Activated gamma-delta T cell treated with Interleukin-2 at 50 U/mL for 16 hours (primary cell): ENCODE results near the gene CASTOR1.

Experiments used
- DNase-seq: peaks from one replicate; pipeline ENCODE4 v3.0.0-alpha.2; 2020

Gene CASTOR1

DNA sequence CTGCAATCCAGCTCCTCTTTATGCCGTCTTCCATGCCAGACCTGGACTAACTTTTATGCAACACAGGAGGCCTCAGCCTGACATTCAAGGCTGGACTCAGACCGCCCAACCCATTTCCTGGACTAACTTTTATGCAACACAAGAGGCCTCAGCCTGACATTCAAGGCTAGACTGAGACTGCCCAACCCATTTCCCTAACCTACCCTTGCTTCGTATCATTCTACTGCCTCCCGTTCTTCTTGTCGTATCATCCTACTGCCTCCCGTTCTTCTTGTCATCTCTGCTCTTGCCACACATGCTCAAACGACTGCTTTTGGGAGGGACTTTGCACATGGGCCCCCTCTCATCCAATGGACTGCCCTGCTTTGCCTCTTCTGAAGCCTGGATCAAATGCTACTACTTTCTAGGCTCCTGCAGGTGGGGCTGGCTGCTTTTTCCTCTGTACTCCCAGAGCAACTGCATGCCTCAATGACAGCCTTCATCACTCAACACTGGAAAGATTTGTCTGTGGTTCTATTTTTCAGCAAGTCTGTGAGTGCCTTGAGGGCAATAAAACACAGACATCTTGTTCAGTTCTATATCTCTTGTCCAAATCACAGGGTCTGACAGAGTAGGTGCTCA is 29.6 kb upstream of the CASTOR1 start:
- no peak for DNase-seq

DNA sequence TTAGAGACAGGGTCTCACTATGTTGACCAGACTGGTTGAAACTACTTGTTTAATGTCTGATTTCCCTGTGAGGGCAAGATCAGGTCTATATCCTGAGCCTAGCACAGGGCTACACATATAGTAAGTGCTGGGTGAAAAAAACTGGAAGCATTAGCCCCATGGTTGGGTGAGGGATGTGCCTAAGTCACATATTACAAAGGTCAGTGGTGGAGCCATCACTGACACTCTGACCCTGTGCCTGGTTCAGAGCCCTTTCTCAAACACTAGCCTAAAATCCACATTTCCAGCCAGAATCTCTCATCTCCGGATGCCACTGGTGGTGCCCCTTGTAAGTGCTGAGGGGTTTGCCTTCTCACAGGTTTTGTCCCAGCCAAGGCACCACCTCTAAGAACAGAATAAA is 28.5 kb upstream of the CASTOR1 start:
- no peak for DNase-seq

- DNase-seq = no peak
Measured at GRCh38 chr22:30315962-30316576, 26.8 kb upstream of the CASTOR1 start.

DNA sequence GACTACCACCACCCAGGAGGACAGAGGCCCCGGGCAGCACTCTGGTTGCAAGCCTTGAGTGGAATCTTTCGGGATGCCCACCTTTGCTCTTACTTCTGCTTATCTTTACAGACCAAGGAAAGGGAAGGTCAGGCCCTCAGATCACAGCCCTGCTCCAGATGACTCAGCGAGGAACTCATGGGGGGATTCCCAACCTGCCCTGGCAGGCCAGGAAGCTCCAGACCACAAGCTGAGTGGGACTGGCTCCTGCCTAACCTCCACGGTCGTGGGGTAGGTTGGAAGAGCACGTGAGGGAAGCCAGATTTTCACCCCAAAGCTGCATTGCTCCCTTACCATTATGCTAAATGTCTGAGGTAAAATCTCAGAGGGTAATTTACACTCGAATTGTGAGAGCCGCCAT is 25.6 kb upstream of the CASTOR1 start:
- DNase-seq = no peak

DNA sequence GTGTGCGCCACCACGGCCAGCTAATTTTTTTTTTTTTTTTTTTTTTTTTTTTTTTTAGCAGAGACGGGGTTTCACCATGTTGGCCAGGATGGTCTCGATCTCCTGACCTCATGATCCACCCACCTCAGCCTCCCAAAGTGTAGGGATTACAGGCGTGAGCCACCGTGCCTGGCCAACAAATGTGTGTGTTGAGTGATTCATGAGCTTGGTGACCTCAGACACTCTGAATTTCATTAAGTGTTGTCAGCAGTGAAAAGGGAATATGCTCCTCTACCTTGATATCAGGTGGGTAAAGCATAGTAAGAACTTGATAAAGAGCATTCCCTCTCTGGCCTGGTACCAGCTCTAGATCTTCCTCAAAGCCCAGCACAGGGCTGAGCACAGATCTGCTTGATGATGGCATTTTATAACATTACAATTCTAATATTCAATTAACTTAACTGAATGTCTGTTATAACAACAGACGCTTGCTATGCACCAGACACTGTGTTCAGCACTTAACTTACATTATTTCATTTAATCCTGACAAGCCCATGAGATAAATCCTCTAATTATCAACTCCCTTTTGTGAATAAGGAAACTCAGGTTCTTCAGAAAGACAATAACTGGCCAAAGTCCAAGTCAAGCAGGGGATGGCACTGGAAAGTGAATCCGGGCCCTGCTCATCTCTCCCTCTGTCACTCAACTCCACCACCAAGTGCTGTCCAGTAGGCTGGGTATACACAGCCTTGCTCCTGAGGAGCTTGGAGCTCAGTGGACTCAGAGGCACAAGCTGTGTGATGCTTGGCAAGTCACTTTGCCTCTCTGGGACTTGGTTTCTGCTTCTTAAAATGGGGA is 24.4 kb upstream of the CASTOR1 start:
- DNase-seq = no peak

GRCh38 chr22:30312053-30312452 is 22.7 kb upstream of the CASTOR1 start:
- no peak for DNase-seq

- no peak for DNase-seq
Measured at GRCh38 chr22:30310881-30311771, 21.8 kb upstream of the CASTOR1 start.

GRCh38 chr22:30309951-30310741 is 20.8 kb upstream of the CASTOR1 start:
- peak; percentile 31 for DNase-seq

DNA sequence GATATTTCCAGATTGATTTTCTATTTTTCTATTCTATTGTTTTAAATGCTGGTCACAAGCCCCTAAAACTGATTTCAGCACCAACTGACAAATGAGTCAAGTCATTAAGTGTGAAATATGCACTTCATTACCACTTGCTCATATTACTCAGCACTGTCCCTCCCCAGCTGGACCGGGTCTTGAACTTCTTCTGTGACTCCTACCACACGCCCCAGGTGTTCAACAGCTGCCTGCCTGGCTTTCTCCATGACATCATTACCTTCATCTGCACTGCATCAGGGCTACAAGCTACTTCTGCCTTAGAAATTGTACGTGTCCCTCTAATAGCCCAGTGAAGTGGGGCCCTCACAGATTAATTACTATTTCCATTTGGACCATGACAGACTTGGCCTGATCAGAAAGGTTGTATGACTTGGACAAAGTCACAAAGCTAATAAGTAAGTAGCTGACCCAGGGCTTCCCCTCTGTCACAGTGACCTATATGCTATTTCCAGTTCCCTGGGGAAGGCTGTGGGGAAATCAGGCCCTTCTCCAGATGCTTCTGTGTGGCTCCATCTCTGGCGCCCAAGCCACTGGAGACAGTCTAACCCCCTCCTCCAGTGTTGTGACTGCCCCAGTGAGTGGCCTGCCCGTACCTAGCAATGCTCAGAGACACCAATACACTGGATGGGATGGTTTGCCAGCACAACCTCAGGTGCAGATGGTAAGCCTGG is 19.4 kb upstream of the CASTOR1 start:
- no peak for DNase-seq

DNA sequence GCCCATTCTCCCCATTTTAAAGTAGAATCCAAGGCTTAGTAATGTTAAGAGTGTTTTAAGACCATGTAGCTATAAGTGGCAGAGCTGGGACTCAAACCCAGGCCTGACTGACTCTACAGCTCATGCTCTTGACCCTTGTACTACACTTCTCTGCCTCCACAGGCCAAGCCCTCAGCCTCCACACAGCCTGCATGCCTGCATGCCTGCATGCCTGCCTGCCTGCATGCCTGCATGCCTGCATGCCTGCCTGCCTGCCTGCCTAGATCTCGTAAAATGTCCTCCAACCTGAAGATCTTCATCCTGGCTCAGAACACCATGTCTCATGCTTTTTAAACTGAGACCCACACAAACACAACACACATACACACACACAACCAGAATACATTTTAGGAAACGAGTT is 18.8 kb upstream of the CASTOR1 start:
- DNase-seq = no peak

DNA sequence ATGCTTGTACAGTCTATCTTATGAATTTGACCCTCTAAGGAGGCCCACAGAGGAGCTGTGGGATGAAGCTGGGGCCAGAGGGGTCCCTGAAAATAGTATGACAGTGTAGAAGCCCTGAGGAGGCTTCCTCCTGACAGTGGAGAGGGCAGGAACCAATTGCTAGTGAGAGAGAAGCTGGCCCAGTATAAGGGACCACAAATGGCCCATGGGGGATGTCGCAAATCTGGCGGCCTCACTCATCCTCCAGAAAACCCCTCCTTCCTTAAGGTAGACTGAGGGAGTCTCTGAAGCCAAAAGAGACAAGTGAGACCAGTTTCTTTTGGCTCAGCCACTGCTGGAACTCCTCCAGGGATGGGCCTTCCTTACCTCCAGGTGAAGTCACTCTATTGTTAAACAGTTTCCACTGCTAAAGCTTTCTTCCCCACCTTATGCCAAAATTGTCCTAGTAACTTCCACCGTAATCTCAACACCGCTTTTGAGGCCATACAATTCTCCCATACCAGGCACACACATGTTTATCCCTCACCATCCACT is 17.8 kb upstream of the CASTOR1 start:
- no peak for DNase-seq

DNA sequence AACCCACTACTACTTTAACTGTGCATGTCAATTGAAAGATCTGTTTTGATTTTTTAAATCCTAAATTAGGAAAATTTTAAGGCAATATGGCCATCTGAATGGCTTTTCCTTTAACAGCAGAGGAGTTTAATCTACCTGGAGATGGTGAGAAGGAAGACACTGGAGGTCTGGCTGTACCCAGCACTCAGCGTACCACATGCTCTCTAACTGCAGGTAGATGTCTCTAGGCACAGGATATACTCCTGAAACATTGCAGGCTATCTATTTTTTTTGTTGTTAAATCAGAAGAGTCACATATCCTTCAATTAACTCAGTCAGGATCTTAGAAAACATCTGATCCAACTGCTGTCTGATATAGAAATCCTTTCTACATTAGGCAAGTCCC is 17.3 kb upstream of the CASTOR1 start:
- DNase-seq = no peak

DNA sequence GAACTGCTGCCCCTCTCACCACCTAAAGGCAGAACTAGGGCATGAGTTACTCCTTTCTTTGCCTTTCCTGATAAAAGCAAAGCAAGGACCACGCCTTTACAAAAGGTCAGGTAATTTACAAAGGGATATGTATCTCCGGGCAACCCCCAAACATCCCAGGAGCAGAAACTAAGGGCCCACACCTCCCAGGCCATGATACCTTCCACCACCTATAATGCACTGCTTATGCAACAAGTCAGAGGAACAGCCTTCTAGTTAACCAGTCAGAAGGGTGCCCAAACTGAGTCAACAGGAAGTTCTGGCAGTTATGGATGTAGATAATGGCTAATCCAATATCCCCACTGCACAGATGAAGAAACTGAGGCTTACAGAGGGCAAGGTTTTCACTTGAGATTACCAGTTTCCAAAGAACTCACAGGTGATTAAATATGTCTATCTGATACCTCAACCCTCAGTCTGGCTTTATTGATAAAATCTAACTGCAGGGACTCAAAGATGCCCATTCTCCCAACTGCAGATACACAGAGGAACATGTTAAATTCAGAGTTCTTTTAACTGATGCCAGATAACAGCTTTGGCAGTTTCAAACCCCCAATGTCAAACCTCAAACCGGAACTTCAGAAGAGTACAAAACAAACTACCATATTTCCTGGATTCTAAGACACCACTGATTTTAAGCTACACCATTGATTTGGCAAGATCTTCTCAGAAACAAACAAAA is 16.8 kb upstream of the CASTOR1 start:
- DNase-seq = peak; percentile 36

- peak; percentile 59 for DNase-seq
Measured at GRCh38 chr22:30305519-30305905, 16.2 kb upstream of the CASTOR1 start.

- DNase-seq = no peak
Measured at GRCh38 chr22:30304495-30305244, 15.4 kb upstream of the CASTOR1 start.

DNA sequence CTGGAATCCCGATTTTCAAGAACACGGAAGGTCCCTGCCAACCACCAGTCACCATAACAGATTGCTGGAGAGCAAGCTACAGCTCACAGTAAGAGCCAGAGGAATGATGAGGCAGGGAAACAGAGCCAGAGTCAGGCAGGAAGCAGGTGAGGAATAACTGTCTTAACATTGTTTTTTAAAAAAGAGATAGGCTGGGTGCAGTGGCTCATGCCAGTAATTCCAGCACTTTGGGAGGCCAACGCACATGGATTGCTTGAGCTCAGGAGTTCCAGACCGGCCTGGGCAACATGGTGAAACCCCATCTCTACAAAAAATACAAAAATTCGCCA is 13.5 kb upstream of the CASTOR1 start:
- no peak for DNase-seq

- DNase-seq = no peak
Measured at GRCh38 chr22:30301995-30302809, 12.9 kb upstream of the CASTOR1 start.

DNA sequence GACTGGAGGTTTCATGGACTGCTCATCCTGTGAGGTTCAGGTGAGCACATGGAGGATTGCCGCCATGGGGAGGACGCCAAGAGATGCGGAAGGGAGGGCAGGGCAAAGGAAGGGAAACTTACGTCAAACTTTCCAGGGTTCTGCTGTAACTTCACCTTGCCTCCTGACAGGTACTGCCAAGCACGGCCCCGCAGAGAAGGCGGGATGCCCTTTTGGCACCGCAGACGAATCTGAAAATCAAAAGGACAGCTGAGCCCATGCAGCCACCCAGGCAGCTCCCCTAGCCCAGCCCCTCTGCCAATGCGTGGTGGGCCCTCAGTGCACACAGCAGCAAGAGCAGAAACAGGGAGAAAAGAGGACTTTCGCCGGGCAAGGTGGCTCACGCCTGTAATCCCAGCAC is 10.0 kb upstream of the CASTOR1 start:
- no peak for DNase-seq
